GM18502 (cell line): ENCODE results near the gene STX7.

ENCODE experiments used
- ATAC-seq: cut with Tn5 transposase; IDR thresholded peaks from one replicate; pipeline ENCODE4 v1.9.1; 2021; ENCODE audit warnings: mild to moderate bottlenecking; ENCODE audit not compliant: unreplicated experiment, poor library complexity

The STX7 gene

DNA sequence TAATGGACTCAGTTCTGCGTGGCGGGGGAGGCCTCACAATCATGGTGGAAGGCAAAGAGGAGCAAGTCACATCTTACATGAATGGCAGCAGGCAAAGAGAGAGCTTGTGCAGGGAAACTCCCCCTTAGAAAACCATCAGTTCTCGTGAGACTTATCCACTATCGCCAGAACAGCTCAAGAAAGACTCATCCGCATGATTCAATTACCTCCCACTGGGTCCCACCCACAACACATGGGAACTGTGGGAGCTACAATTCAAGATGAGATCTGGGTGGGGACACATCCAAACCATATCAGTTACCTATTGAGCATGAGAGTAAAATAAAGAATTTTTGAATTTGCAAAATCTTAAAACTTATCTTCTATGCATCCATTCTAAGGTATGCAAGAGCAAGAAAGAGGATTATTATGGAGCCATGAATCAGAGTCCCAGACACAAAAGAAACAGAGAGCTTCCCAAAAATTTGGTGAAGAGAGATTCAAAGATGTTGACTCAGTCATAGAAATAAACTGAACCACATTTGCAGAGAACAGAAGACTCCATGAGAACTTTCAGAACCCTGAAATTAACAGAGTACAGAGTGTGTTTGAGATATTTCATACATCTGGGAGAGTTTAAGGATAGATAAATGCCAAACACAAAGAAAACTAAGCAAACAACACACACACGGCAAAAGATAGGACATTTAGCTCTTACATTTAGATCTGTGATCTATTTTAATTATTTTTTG lies 94.5 kb downstream of the STX7 start:
- no peak for ATAC-seq

DNA sequence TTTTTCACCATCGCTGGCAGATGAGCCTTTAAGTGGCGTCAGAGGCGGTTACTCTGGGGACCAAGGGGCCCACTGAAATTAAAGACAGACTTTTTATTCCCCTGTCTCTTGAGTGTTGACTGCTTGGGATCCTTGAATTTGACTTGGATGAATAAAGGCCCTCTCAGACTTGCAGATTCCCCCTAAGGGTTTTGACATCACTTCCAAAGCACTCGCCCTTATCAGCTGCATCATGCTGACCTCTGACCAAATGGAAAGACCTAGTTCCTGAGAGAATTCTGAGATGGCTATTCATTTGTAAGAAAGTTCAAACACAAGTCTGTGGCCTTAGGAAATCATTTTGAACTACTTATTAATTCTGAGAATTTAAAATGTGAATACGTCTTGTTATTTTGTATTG lies 98.2 kb downstream of the STX7 start:
- no peak for ATAC-seq

DNA sequence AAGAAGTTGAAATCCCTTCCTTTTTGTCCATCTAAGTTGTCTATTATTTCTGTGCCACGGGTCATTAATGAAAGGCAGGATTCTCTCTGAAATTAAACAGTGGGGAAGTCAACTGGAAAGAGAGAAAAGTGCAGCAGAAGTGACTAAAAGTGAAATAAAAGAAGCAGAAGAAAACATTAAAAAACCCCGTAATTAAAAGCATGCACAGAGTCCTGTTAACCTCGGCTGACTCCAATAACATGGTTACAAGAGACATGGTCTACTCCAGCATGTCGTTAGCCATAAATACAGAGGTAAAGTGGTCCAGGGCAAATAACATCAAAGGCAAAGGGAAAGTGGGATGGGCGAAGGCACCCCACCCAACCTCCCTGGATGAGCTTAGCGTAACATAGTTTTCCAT lies 98.6 kb downstream of the STX7 start:
- no peak for ATAC-seq

DNA sequence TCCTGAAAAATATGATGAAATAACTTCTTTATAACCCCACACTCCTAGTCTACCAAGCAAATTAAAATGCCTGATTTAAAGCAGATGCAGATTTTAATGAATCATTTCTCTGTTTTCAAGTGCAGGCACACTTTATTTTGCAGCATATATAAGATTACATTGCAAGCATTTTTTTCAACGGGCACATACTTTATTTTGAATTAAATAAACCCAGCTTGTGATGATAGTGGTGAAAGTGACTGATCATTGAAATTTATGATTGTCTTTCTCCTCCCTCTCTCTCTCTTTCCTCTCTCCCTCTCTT lies 99.5 kb downstream of the STX7 start:
- no peak for ATAC-seq

DNA sequence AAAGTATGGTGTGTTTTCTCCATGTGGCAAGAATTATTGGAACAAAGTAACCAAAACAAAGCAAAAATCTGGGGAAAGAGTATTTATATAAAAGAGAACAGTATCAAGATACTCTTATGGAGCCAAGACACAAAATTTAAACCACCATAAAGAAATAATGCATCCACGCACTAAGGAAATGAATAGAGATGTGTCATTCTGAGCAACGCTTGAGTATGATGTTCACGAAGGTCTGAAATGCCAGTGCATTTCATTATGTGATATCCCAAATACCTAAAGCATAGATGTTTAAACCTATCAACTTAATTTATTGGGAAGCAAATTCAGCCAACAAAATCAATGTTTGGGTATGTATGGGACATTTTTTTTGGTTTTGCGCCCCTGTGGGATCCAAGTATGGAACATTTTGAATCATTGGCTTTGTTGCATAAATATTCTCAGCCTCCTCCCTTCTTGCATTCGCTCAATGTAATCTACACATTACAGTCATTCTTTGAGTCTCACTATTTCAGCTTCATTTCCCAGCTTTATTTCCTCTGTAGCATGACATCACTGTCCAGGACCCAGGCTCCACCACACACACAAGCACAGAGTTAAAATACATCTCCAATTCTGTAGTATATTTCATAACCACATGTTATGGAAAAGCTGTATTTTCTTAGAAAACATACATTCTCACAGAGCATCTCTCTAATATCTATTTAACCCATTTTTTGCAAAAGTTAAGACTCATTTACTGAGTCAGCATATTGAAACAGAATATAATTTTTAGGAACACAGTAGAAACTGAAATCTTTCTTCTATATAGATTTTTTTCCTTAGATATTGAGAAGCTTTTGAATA lies 100.0 kb downstream of the STX7 start:
- ATAC-seq: no peak

DNA sequence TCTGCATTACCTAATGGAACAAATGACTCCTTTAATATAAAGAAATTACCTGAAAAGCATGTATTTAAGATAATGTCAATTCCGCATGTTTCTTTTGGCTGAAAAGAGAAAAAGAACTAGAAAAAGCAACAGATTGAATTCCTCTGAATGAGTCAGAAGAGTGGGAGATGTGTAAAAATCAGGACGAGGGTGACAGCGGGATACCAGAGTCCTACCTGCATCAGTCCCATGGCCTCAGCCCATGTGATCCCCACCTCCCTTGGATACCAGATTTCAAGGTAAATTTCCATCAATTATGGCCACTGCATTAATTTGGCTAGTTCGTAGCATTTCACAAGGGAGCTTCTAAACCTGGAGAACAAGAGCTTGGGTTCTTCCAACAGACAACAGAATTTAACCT lies 101.6 kb downstream of the STX7 start:
- no peak for ATAC-seq

DNA sequence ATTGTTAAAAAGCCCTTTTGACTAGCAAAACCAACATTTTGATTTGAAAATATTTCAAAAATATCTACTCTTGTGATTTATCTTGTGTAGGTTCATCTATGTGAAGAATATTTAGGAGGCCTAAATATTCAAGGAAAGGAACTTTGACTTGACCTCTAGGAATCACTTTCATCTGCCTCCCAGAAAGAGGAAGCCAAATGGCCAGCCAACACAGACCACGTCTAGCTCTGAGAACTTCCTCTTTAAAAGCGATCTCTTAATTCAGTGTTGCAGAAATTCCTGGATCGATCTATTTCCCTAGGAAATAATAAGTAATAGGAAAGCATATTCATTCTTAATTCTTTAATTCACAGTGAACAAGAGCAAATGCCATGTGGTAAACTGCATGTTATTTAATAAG lies 102.1 kb downstream of the STX7 start:
- no peak for ATAC-seq

DNA sequence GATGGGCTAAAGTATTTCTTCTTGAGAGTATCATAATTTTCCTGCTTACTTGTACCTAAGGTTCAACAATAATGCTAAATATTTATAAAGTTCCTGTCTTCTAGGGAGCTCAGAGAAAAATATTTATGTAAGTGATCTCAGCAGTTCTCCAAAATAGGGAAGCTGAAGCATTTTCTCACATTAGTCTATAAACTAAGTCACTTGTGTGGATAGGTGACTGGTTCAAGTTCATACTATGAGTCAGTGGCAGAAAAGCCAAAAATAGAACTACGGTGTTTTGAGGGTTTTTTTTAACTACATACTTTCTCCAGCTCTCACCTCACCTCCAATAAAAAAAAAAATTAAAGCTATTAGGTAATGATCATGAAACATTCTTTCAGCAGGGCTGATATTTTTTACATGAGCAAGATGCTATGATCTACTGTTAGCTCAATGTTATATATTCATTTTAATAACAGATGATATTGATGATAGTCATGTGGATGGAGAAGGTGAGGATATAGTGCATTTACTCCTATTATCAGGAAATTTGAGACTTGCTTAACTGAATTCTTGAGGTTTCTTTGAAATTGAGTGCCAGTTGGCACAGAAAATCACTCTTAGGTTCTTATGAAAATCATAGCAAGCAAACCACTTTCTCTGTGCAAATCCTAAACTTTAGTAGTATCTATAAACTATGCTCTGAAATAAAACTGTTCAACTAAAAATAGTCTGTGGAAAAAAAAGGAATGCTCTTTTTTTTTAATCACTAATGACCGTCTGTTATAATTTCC lies 107.6 kb downstream of the STX7 start:
- peak; percentile 67 for ATAC-seq

DNA sequence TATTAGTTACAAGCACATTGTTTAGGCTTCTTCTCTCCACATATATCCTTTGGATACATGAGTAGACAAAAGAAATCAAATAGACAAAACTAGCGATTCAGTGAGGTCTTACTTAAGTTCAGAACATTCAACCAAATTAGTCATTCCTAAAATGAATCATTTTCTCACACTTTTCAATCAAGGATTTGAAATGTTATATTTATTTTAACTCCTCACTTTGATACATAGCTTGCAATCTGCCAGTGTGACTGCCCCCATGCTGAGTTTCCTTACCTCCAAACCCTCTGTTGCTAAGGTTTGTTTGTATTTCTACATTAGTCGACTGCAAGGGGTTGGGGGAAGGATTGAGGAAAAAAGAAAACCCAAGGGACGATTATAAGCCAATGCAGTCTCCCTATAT lies 108.2 kb downstream of the STX7 start:
- peak; percentile 13 for ATAC-seq

DNA sequence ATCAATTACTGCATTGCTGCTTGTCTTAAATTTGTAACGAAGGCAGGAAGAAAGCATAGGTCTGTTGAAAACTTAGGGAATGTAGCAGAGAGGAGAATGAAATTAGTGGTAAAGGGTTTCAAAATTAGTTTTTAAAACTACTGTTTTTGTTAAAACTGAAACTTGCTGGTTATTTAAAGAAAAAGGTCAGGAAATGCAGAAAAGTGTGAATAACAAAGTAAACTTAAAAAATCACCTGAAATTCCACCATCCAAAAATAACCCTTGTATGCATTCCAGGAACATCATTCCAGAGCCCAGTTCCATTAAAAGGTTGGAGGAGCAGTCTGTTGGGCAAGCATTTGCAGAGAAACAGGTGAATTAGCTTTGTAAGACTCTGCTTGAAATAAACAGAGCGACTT lies 108.6 kb downstream of the STX7 start:
- no peak for ATAC-seq

DNA sequence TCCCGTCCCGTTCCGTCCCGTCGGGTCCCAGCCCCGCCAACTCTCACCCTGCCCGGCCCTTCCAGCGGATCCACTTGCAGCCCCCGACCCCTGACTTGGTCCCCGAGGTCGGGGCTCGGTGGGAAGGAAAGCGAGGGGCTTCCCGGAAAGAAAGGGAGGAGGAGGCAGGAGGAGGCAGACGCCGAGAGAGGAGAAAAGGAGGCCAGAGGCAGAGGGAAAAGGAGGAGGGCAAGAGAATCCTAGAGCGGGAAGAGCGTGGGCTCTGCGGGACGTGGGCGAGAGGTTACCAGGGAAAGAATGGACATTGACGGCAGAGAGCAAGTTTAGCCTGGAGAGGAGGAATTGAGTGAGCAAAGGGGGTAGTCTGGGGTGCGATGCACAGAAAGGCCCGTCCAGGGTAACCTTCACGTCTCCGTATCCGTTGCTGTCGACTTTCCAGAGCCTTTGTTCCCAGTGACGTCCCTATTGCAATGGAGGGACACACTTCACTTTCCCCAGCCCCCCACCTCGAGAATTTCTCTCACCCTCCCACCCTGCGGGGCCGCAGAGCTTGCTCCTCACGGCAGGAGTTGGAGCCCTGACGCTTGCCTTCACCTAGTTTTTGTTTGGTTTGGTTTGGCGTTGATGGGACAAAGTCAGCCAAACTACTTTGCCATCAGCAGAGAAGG lies 111.2 kb downstream of the STX7 start:
- peak; percentile 2 for ATAC-seq

DNA sequence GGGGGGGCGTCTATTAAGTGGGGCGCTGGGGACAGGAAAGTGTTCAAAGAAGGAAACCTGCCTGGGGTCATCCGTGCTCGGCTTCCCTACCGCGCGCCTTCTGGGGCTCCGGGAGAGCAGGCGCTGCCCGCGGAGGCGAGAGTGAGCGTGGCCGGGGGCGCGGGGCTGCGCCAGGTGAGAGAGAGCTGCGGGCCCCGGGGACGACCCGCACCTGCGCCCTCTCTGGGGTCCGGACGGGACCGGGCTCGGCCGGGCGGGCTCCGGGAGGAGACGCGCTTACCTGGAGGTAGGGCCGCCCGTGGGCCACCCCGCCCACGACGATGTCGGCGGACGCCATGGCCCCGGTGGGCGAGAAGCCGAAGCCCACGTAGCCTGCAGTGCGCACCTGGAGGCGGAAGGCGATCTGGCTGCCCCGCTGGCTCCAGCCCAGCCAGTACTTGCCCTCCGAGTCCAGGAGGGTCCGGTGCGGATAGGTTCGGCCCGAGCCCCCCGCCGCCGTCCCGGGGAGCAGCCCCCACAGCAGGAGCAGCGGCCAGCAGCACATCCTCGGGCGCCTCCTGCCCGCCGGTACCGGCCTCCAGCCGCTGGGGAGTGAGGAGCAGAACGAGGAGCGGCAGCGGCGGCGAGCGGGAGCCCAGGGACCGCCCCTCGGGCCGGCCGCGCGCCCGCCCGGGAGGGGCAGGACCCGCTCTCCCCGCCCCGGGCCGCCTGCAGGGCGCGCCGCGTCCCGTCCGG lies 111.9 kb downstream of the STX7 start, which contains the start of gene MOXD1:
Gene MOXD1, minus strand, starts transcription at position 593 of the 735 bp plus-strand sequence. Its CDS starts 49 bp downstream, at position 544.
- ATAC-seq: peak; percentile 67

DNA sequence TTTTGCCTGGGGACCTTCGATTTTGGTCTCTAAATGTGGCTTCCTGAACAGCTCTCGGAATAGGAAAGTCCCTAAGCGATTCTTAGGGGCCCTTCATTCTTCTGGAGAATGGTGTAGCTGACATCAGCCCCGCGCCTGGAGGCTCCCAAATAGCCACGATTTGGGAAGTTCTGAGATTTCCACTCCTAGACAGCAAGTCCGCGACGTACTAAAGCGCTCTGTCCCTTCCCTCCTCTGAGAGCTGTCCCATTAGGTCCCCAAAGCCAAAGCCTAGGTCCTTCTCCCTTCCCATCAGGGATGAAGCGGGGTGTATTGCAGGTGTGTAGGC lies 112.4 kb downstream of the STX7 start:
- ATAC-seq: no peak

DNA sequence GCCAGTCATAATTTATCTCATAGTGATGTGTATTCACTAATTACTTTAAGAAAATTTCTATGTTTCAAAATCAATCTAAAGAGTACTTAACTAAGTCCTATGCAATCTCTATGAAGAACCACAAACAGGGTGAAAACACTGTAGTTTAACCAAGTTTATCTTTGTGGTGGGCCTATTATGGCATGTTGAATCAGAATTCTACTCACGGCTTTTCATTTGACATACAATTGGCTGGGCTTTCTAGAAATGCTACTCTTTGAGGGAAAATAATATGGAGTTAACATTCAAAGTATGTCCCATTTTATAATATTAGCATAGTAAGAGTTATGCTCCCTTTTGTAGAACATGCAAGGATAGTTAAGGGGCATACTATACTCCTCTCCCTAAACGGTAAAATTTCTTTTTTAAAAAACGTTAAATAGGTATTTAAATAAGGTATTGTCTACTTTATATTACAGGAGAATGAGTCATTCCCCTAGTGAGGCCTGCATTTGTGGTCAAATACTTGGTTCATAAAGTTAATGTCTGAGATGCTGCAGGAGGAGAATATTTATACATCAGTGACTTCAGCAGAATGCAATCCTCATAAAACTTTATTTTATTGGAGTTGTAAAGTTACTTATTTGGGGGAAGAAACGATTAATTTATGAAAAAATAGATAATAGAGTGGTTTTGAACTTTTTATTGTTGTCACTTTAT lies 113.4 kb downstream of the STX7 start:
- ATAC-seq: no peak
